CD14-positive monocyte (primary cell): Measurements from ENCODE around the gene PIK3C2B. TPM values are rescaled to one million over a fixed set of nuclear protein-coding genes. Genes with fewer than 3 reads are reported as not detected.

Experiments
- DNase-seq, 3 donors: peaks; one replicate each; pipeline ENCODE4 v3.0.0-alpha.2; 2011 to 2022
- H2AFZ ChIP-seq: 2 replicates; pipeline ENCODE4 v1.6.0; 2012; ENCODE audit warnings: mild to moderate bottlenecking, low read depth, low read length, inconsistent platforms; ENCODE audit not compliant: insufficient read depth, poor library complexity, severe bottlenecking
- H3K27ac ChIP-seq, 2 donors: 1 replicate in 1 of 2; 2 replicates in 1 of 2; pipeline ENCODE4 v1.5.1; 2012 to 2013; ENCODE audit warnings: low read length in 2 of 2, control low read depth in 1 of 2, inconsistent platforms in 1 of 2, low read depth in 1 of 2, mild to moderate bottlenecking in 1 of 2
- H3K27me3 ChIP-seq, 2 donors: one replicate each; pipeline versions ENCODE4 v1.6.0 to v1.6.1; 2011 to 2013; ENCODE audit warnings: low read length in 2 of 2; ENCODE audit not compliant: control insufficient read depth in 2 of 2, insufficient read depth in 2 of 2
- H3K36me3 ChIP-seq, 2 donors: replicated peaks in 1 of 2; 1 replicate in 1 of 2; 2 replicates in 1 of 2; pipeline versions ENCODE4 v1.5.1 to v1.6.1; 2012 to 2013; ENCODE audit warnings: low read length in 2 of 2, control low read depth in 1 of 2, inconsistent platforms in 1 of 2, mild to moderate bottlenecking in 1 of 2; ENCODE audit not compliant: insufficient read depth in 2 of 2, control insufficient read depth in 1 of 2
- H3K4me1 ChIP-seq, 2 donors: 1 replicate in 1 of 2; 2 replicates in 1 of 2; pipeline versions ENCODE4 v1.5.1 to v1.6.1; 2012 to 2013; ENCODE audit warnings: low read length in 2 of 2, control low read depth in 1 of 2, inconsistent platforms in 1 of 2, mild to moderate bottlenecking in 1 of 2, moderate library complexity in 1 of 2; ENCODE audit not compliant: insufficient read depth in 2 of 2, control insufficient read depth in 1 of 2
- H3K4me2 ChIP-seq: replicated peaks from 2 replicates; pipeline ENCODE3; 2012; ENCODE audit warnings: low read length, moderate library complexity, mild to moderate bottlenecking; ENCODE audit not compliant: poor library complexity, severe bottlenecking; ENCODE audit errors: extremely low read depth
- H3K4me3 ChIP-seq, 3 experiments: fragments of 200-600 bp in 1 of 3; sonication (generic) in 1 of 3; replicated peaks in 1 of 3; 1 replicate in 2 of 3; 2 replicates in 1 of 3; pipeline ENCODE4 v1.5.1; 2011 to 2013; ENCODE audit warnings: low read length in 3 of 3, mild to moderate bottlenecking in 3 of 3, control low read depth in 2 of 3, low read depth in 2 of 3, inconsistent platforms in 1 of 3, moderate library complexity in 1 of 3
- H3K79me2 ChIP-seq: 2 replicates; pipeline ENCODE4 v1.6.0; 2012; ENCODE audit warnings: mild to moderate bottlenecking, control low read depth, inconsistent platforms, low read length, moderate library complexity; ENCODE audit not compliant: insufficient read depth
- H3K9ac ChIP-seq: 2 replicates; pipeline ENCODE4 v1.6.0; 2017; ENCODE audit warnings: low read length, mild to moderate bottlenecking; ENCODE audit not compliant: insufficient read depth, poor library complexity, severe bottlenecking
- H3K9me3 ChIP-seq, 2 donors: replicated peaks in 1 of 2; 1 replicate in 1 of 2; 2 replicates in 1 of 2; pipeline versions ENCODE4 v1.5.1 to v1.6.1; 2012 to 2013; ENCODE audit warnings: low read length in 2 of 2, control low read depth in 1 of 2; ENCODE audit not compliant: control insufficient read depth in 1 of 2, insufficient read depth in 1 of 2
- H4K20me1 ChIP-seq: 2 replicates; pipeline ENCODE4 v1.6.0; 2012; ENCODE audit warnings: mild to moderate bottlenecking, low read length, control low read depth, moderate library complexity; ENCODE audit not compliant: insufficient read depth
- H3K27ac Mint-ChIP-seq, 7 donors: one replicate each; pipeline ENCODE4 v1.8.0; 2020; ENCODE audit warnings: mild to moderate bottlenecking in 7 of 7, mixed read lengths in 7 of 7, moderate library complexity in 6 of 7, inconsistent platforms in 2 of 7
- H3K27me3 Mint-ChIP-seq, 3 donors: one replicate each; pipeline ENCODE4 v1.8.0; 2021 to 2022; ENCODE audit warnings: low read depth in 3 of 3, mild to moderate bottlenecking in 3 of 3, mixed read lengths in 3 of 3, moderate library complexity in 3 of 3, inconsistent platforms in 1 of 3
- H3K36me3 Mint-ChIP-seq, 2 donors: one replicate each; pipeline ENCODE4 v1.8.0; 2020; ENCODE audit warnings: mixed read lengths in 2 of 2, inconsistent platforms in 1 of 2, mild to moderate bottlenecking in 1 of 2
- H3K4me1 Mint-ChIP-seq: one replicate; pipeline ENCODE4 v1.8.0; 2020; ENCODE audit warnings: mild to moderate bottlenecking, mixed read lengths
- H3K4me3 Mint-ChIP-seq, 2 donors: one replicate each; pipeline ENCODE4 v1.8.0; 2020; ENCODE audit warnings: mild to moderate bottlenecking in 2 of 2, mixed read lengths in 2 of 2, moderate library complexity in 1 of 2
- H3K9me3 Mint-ChIP-seq, 7 donors: one replicate each; pipeline ENCODE4 v1.8.0; 2020 to 2022; ENCODE audit warnings: mixed read lengths in 7 of 7, mild to moderate bottlenecking in 6 of 7, moderate library complexity in 6 of 7, inconsistent platforms in 2 of 7
- CTCF ChIP-seq: fragments of 200-600 bp; IDR thresholded peaks from one replicate; pipeline ENCODE4 v1.8.0; 2022; ENCODE audit warnings: antibody characterized with exemption, mild to moderate bottlenecking
- WGBS: methylation state at CpG from one replicate; pipeline ENCODE4 v1.1.5; 2013; ENCODE audit warnings: missing lambda C conversion rate; ENCODE audit not compliant: insufficient coverage; 5-methylcytosine and 5-hydroxymethylcytosine counted together
- intact Hi-C, 2 donors: fragments of 100-400 bp; cut with micrococcal nuclease; formaldehyde crosslinking; loops; one replicate each; pipeline versions ENCODE4 v1.15.0 to v1.15.1; 2023
- polyA plus RNA-seq, 3 donors: library from polyadenylated mRNA; depleted of rRNA in 1 of 3; unstranded in 2 of 3; stranded (reverse) in 1 of 3; fragments of 300-500 nt in 2 of 3; fragments of >200 nt in 1 of 3; fragmentation: Illumina TruSeq in 2 of 3; gene quantifications; 1 replicate in 2 of 3; 2 replicates in 1 of 3; pipeline ENCODE4 v1.2.3, GENCODE V29; 2012 to 2021

Gene PIK3C2B
- polyA plus RNA-seq, 3 donors, result 0.04 to 1.4 TPM; not detected in 1

GRCh38 chr1:204505674-204506200, 11.1 kb upstream of the PIK3C2B start:
- H3K79me2 ChIP-seq, result no peaks in the 10 kb centered on the region
- no peak for DNase-seq
- peak overlapping the region; percentile 53 to 96 (median 88) for H3K4me3 ChIP-seq
- H3K4me2 ChIP-seq, result peak overlapping the region; percentile 84
- no peaks in the 10 kb centered on the region for H4K20me1 ChIP-seq
- no peak for TF ChIP-seq CTCF
- 0% methylated on average over 4 of the region's 4 CpGs for WGBS
- peak overlapping the region; percentile 77 for H2AFZ ChIP-seq
- Mint-ChIP-seq H3K27me3 (peaks cover 0 to 2% (median 0%) of the 10 kb centered on the region in 3 donors), H3K4me3 (peak overlapping the region; percentile 93 to 95), H3K36me3 (no peaks in the 10 kb centered on the region), H3K27ac (peak overlapping the region; percentile 85 to 95 (median 91)), H3K4me1 (peaks cover 27% of the 10 kb centered on the region), H3K9me3 (peaks cover 0 to 4% (median 2%) of the 10 kb centered on the region in 7 donors)
- no peaks in the 10 kb centered on the region for H3K9me3 ChIP-seq
- H3K36me3 ChIP-seq, result no peaks in the 10 kb centered on the region
- H3K9ac ChIP-seq, result peak overlapping the region; percentile 48
- intact Hi-C loops, result loop anchor here in 1 of 2 donors (5.0 kb wide), 1 partner anchor 93 kb away; the partner anchor contains the start of gene PPP1R15B
- H3K27ac ChIP-seq, result peak overlapping the region; percentile 60 to 91
- peaks cover 21 to 29% of the 10 kb centered on the region in 2 donors for H3K4me1 ChIP-seq
- H3K27me3 ChIP-seq, result no peaks in the 10 kb centered on the region

GRCh38 chr1:204503913-204504519, 9.4 kb upstream of the PIK3C2B start:
- TF ChIP-seq CTCF, result no peak
- Histone ChIP-seq H3K4me3 (no peak overlapping the region), H3K4me1 (peaks cover 25 to 35% of the 10 kb centered on the region in 2 donors), H3K27ac (no peak overlapping the region), H3K9me3 (no peaks in the 10 kb centered on the region), H3K4me2 (no peak overlapping the region), H3K79me2 (no peaks in the 10 kb centered on the region), H2AFZ (no peak overlapping the region), H3K27me3 (no peaks in the 10 kb centered on the region), H3K36me3 (no peaks in the 10 kb centered on the region), H3K9ac (no peak overlapping the region), H4K20me1 (no peaks in the 10 kb centered on the region)
- peaks cover 30% of the 10 kb centered on the region for H3K4me1 Mint-ChIP-seq
- H3K36me3 Mint-ChIP-seq, result no peaks in the 10 kb centered on the region
- no peak overlapping the region for H3K27ac Mint-ChIP-seq
- WGBS, result no CpG with 5 or more reads among the region's 4 CpGs
- H3K9me3 Mint-ChIP-seq, result peaks cover 0 to 2% (median 0%) of the 10 kb centered on the region in 7 donors
- DNase-seq, result no peak
- no peak overlapping the region for H3K4me3 Mint-ChIP-seq
- intact Hi-C loops, result loop anchor here (1.0 to 5.0 kb wide), 2 partner anchors 57 to 58 kb away; no protein-coding TSS in a partner anchor
- no peaks in the 10 kb centered on the region for H3K27me3 Mint-ChIP-seq
